ENCODE measurements around the gene CXCL16. TPM values are rescaled to one million over a fixed set of nuclear protein-coding genes. Genes with fewer than 3 reads are reported as not detected.

CXCL16 gene
- total and polyA plus RNA-seq, 7 donors, result 4.6 to 32.8 (median 6.8) TPM

Other genes with a start within 250 kb of the CXCL16 start
- gene SPNS2, start 241.0 kb downstream of the CXCL16 start, total RNA-seq, result 10 to 100 TPM in 1 of 4 donors, 1 to 10 TPM in 3; 5.3 to 10.8 (median 8.3) TPM
- gene SPNS2, start 241.0 kb downstream of the CXCL16 start, polyA plus RNA-seq, result 10 to 100 TPM in 2 of 3 donors, 1 to 10 TPM in 1; 6.6 to 40.5 (median 12.0) TPM
- 10 to 100 TPM; 23.2 to 32.4 (median 27.4) TPM for gene MYBBP1A, start 184.5 kb downstream of the CXCL16 start, total RNA-seq
- gene MYBBP1A, start 184.5 kb downstream of the CXCL16 start, polyA plus RNA-seq, result 10 to 100 TPM in 1 of 3 donors, 1 to 10 TPM in 2; 6.6 to 44.5 (median 7.4) TPM
- gene GGT6, start 179.4 kb downstream of the CXCL16 start, total RNA-seq, result 1 to 10 TPM in 1 of 4 donors, under 1 TPM in 1, not detected in 2; 0.71 to 3.0 TPM
- gene GGT6, start 179.4 kb downstream of the CXCL16 start, polyA plus RNA-seq, result 10 to 100 TPM; 22.2 to 94.4 (median 28.4) TPM
- gene SMTNL2, start 155.4 kb downstream of the CXCL16 start, total RNA-seq, result 1 to 10 TPM in 3 of 4 donors, under 1 TPM in 1; 0.33 to 1.9 (median 1.6) TPM
- gene SMTNL2, start 155.4 kb downstream of the CXCL16 start, polyA plus RNA-seq, result under 1 TPM in 2 of 3 donors, not detected in 1; 0.45 to 0.60 TPM
- gene ALOX15, start 98.2 kb downstream of the CXCL16 start, total RNA-seq, result under 1 TPM in 3 of 4 donors, not detected in 1; 0.28 to 0.81 (median 0.36) TPM
- gene ALOX15, start 98.2 kb downstream of the CXCL16 start, polyA plus RNA-seq, result under 1 TPM in 2 of 3 donors, not detected in 1; 0.60 to 0.77 TPM
- 10 to 100 TPM; 20.0 to 37.7 (median 26.2) TPM for gene PELP1, start 35.8 kb downstream of the CXCL16 start, total RNA-seq
- 10 to 100 TPM in 1 of 3 donors, 1 to 10 TPM in 2; 4.2 to 27.0 (median 9.9) TPM for gene PELP1, start 35.8 kb downstream of the CXCL16 start, polyA plus RNA-seq
- 10 to 100 TPM; 22.1 to 35.7 (median 28.2) TPM for gene ARRB2, start 29.3 kb downstream of the CXCL16 start, total RNA-seq
- 10 to 100 TPM; 38.4 to 51.7 (median 39.3) TPM for gene ARRB2, start 29.3 kb downstream of the CXCL16 start, polyA plus RNA-seq
- 10 to 100 TPM; 31.1 to 43.6 (median 38.3) TPM for gene MED11, start 8.5 kb downstream of the CXCL16 start, total RNA-seq
- 10 to 100 TPM; 35.8 to 61.9 (median 47.4) TPM for gene MED11, start 8.5 kb downstream of the CXCL16 start, polyA plus RNA-seq
- under 1 TPM in 3 of 4 donors, not detected in 1; 0.36 to 0.55 (median 0.49) TPM for gene ZMYND15, start 95 bp downstream of the CXCL16 start, total RNA-seq
- 1 to 10 TPM in 2 of 3 donors, not detected in 1; 1.1 to 1.2 TPM for gene ZMYND15, start 95 bp downstream of the CXCL16 start, polyA plus RNA-seq
- not detected for gene TM4SF5, start 32.0 kb upstream of the CXCL16 start, total RNA-seq
- 10 to 100 TPM in 2 of 3 donors, 1 to 10 TPM in 1; 7.8 to 19.2 (median 11.1) TPM for gene TM4SF5, start 32.0 kb upstream of the CXCL16 start, polyA plus RNA-seq
- 1 to 10 TPM in 3 of 4 donors, not detected in 1; 1.1 to 6.4 (median 4.1) TPM for gene VMO1, start 46.4 kb upstream of the CXCL16 start, total RNA-seq
- 1 to 10 TPM in 2 of 3 donors, not detected in 1; 2.2 to 4.4 TPM for gene VMO1, start 46.4 kb upstream of the CXCL16 start, polyA plus RNA-seq
- not detected for gene GLTPD2, start 49.0 kb upstream of the CXCL16 start, total RNA-seq
- 1 to 10 TPM in 1 of 3 donors, under 1 TPM in 1, not detected in 1; 0.06 to 1.6 TPM for gene GLTPD2, start 49.0 kb upstream of the CXCL16 start, polyA plus RNA-seq
- gene PSMB6, start 56.2 kb upstream of the CXCL16 start, total RNA-seq, result 100 to 1,000 TPM; 153 to 242 (median 192) TPM
- 100 to 1,000 TPM; 172 to 213 (median 201) TPM for gene PSMB6, start 56.2 kb upstream of the CXCL16 start, polyA plus RNA-seq
- gene PLD2, start 67.2 kb upstream of the CXCL16 start, total RNA-seq, result 10 to 100 TPM in 3 of 4 donors, 1 to 10 TPM in 1; 9.3 to 20.5 (median 12.3) TPM
- 10 to 100 TPM in 1 of 3 donors, 1 to 10 TPM in 2; 6.0 to 18.0 (median 7.9) TPM for gene PLD2, start 67.2 kb upstream of the CXCL16 start, polyA plus RNA-seq
- 10 to 100 TPM; 17.1 to 43.8 (median 21.0) TPM for gene MINK1, start 93.4 kb upstream of the CXCL16 start, total RNA-seq
- gene MINK1, start 93.4 kb upstream of the CXCL16 start, polyA plus RNA-seq, result 100 to 1,000 TPM in 1 of 3 donors, 10 to 100 TPM in 2; 45.0 to 117 (median 63.8) TPM
- gene C17orf107, start 159.6 kb upstream of the CXCL16 start, total RNA-seq, result 1 to 10 TPM in 1 of 4 donors, under 1 TPM in 3; 0.68 to 2.8 (median 0.85) TPM
- gene C17orf107, start 159.6 kb upstream of the CXCL16 start, polyA plus RNA-seq, result 1 to 10 TPM in 1 of 3 donors, under 1 TPM in 2; under 0.01 to 1.7 (median 0.69) TPM
- under 1 TPM in 3 of 4 donors, not detected in 1; 0.49 to 0.55 (median 0.54) TPM for gene CHRNE, start 163.2 kb upstream of the CXCL16 start, total RNA-seq
- gene CHRNE, start 163.2 kb upstream of the CXCL16 start, polyA plus RNA-seq, result under 1 TPM in 2 of 3 donors, not detected in 1; 0.46 to 0.57 TPM
- not detected for gene GP1BA, start 192.3 kb upstream of the CXCL16 start, total RNA-seq
- gene GP1BA, start 192.3 kb upstream of the CXCL16 start, polyA plus RNA-seq, result 1 to 10 TPM in 1 of 3 donors, not detected in 2; 1.1 TPM
- gene SLC25A11, start 200.1 kb upstream of the CXCL16 start, total RNA-seq, result 10 to 100 TPM; 41.0 to 60.3 (median 48.6) TPM
- 10 to 100 TPM; 57.7 to 82.8 (median 79.9) TPM for gene SLC25A11, start 200.1 kb upstream of the CXCL16 start, polyA plus RNA-seq
- gene RNF167, start 200.3 kb upstream of the CXCL16 start, total RNA-seq, result 10 to 100 TPM; 51.2 to 71.2 (median 60.3) TPM
- 100 to 1,000 TPM in 1 of 3 donors, 10 to 100 TPM in 2; 45.0 to 120 (median 83.9) TPM for gene RNF167, start 200.3 kb upstream of the CXCL16 start, polyA plus RNA-seq
- gene PFN1, start 208.6 kb upstream of the CXCL16 start, total RNA-seq, result 1,000 to 10,000 TPM in 1 of 4 donors, 100 to 1,000 TPM in 3; 690 to 1,141 (median 828) TPM
- gene PFN1, start 208.6 kb upstream of the CXCL16 start, polyA plus RNA-seq, result 1,000 to 10,000 TPM in 1 of 3 donors, 100 to 1,000 TPM in 2; 853 to 1,404 (median 948) TPM
- gene ENO3, start 211.2 kb upstream of the CXCL16 start, total RNA-seq, result 1 to 10 TPM; 2.5 to 9.1 (median 5.1) TPM
- gene ENO3, start 211.2 kb upstream of the CXCL16 start, polyA plus RNA-seq, result 10 to 100 TPM in 1 of 3 donors, 1 to 10 TPM in 1, under 1 TPM in 1; 0.69 to 10.3 (median 5.4) TPM
- 10 to 100 TPM; 42.6 to 84.5 (median 72.3) TPM for gene SPAG7, start 227.9 kb upstream of the CXCL16 start, total RNA-seq
- 10 to 100 TPM; 67.8 to 79.3 (median 73.9) TPM for gene SPAG7, start 227.9 kb upstream of the CXCL16 start, polyA plus RNA-seq
- gene CAMTA2, start 247.7 kb upstream of the CXCL16 start, total RNA-seq, result 10 to 100 TPM in 3 of 4 donors, 1 to 10 TPM in 1; 9.9 to 24.6 (median 21.7) TPM
- gene CAMTA2, start 247.7 kb upstream of the CXCL16 start, polyA plus RNA-seq, result 10 to 100 TPM; 35.1 to 64.5 (median 42.0) TPM